GM18502 (cell line): ENCODE measurements around the gene GLT6D1.

Experiments
- ATAC-seq: cut with Tn5 transposase; IDR thresholded peaks from one replicate; pipeline ENCODE4 v1.9.1; 2021; ENCODE audit warnings: mild to moderate bottlenecking; ENCODE audit not compliant: unreplicated experiment, poor library complexity

The GLT6D1 gene

GRCh38 chr9:135666534-135667462, 27.5 kb upstream of the GLT6D1 start:
- ATAC-seq: no peak

GRCh38 chr9:135665795-135666189, 26.5 kb upstream of the GLT6D1 start:
- ATAC-seq: no peak

- no peak for ATAC-seq
These were observed 25.8 kb upstream of the GLT6D1 start for GRCh38 chr9:135664801-135665794.

GRCh38 chr9:135664266-135664665, 24.9 kb upstream of the GLT6D1 start:
- ATAC-seq: no peak

GRCh38 chr9:135663857-135664256, 24.5 kb upstream of the GLT6D1 start:
- ATAC-seq: no peak

GRCh38 chr9:135663451-135663770, 24.1 kb upstream of the GLT6D1 start:
- ATAC-seq: no peak

- no peak for ATAC-seq
These were observed 23.6 kb upstream of the GLT6D1 start, which contains the start of gene LCN9 for GRCh38 chr9:135662758-135663450. LCN9 (plus strand) TSS chr9:135663309; CDS start chr9:135663322, 13 bp downstream.

- ATAC-seq: no peak
These were observed 22.6 kb upstream of the GLT6D1 start for GRCh38 chr9:135661816-135662560.

- ATAC-seq: no peak
These were observed 21.1 kb upstream of the GLT6D1 start for GRCh38 chr9:135660407-135660806.

- ATAC-seq: no peak
These were observed 19.9 kb upstream of the GLT6D1 start for GRCh38 chr9:135659252-135659651.

GRCh38 chr9:135657416-135657815, 18.1 kb upstream of the GLT6D1 start:
- no peak for ATAC-seq

- no peak for ATAC-seq
These were observed 16.0 kb upstream of the GLT6D1 start for GRCh38 chr9:135655317-135655716.

GRCh38 chr9:135650408-135650807, 11.1 kb upstream of the GLT6D1 start:
- ATAC-seq: no peak

GRCh38 chr9:135649508-135649907, 10.2 kb upstream of the GLT6D1 start:
- ATAC-seq: no peak

GRCh38 chr9:135648494-135649410, 9.4 kb upstream of the GLT6D1 start:
- ATAC-seq: no peak

- no peak for ATAC-seq
These were observed 8.5 kb upstream of the GLT6D1 start for GRCh38 chr9:135647884-135648283.

- no peak for ATAC-seq
These were observed 5.4 kb upstream of the GLT6D1 start for GRCh38 chr9:135644631-135645218.

GRCh38 chr9:135641745-135642144, 2.4 kb upstream of the GLT6D1 start:
- no peak for ATAC-seq
